LoVo (cell line): ENCODE data around the gene ADIPOR2.

Source experiments
- DNase-seq: peaks from one replicate; pipeline ENCODE4 v3.0.0-alpha.2; 2016; ENCODE audit warnings: low spot score

ADIPOR2 gene

GRCh38 chr12:1799882-1800400, 109.1 kb downstream of the ADIPOR2 start:
- no peak for DNase-seq

- DNase-seq, result no peak
Measured at GRCh38 chr12:1800401-1801302, 109.8 kb downstream of the ADIPOR2 start.

GRCh38 chr12:1801303-1801975, 110.6 kb downstream of the ADIPOR2 start:
- no peak for DNase-seq

- DNase-seq, result no peak
Measured at GRCh38 chr12:1803736-1804135, 112.9 kb downstream of the ADIPOR2 start.

- DNase-seq, result peak; percentile 67
Measured at GRCh38 chr12:1804545-1805332, 113.9 kb downstream of the ADIPOR2 start.

- no peak for DNase-seq
Measured at GRCh38 chr12:1805441-1806081, 114.7 kb downstream of the ADIPOR2 start.

- DNase-seq, result no peak
Measured at GRCh38 chr12:1806301-1807086, 115.6 kb downstream of the ADIPOR2 start.

- no peak for DNase-seq
Measured at GRCh38 chr12:1807087-1807860, 116.4 kb downstream of the ADIPOR2 start.

- DNase-seq, result no peak
Measured at GRCh38 chr12:1808036-1808797, 117.3 kb downstream of the ADIPOR2 start.

- no peak for DNase-seq
Measured at GRCh38 chr12:1808798-1809480, 118.1 kb downstream of the ADIPOR2 start.

GRCh38 chr12:1809591-1810190, 118.8 kb downstream of the ADIPOR2 start:
- DNase-seq, result no peak

GRCh38 chr12:1810201-1810930, 119.5 kb downstream of the ADIPOR2 start:
- DNase-seq, result no peak

GRCh38 chr12:1810931-1811280, 120.0 kb downstream of the ADIPOR2 start:
- DNase-seq, result no peak

- no peak for DNase-seq
Measured at GRCh38 chr12:1811281-1811947, 120.5 kb downstream of the ADIPOR2 start.

GRCh38 chr12:1811948-1812291, 121.0 kb downstream of the ADIPOR2 start:
- no peak for DNase-seq

GRCh38 chr12:1812650-1813302, 121.9 kb downstream of the ADIPOR2 start:
- no peak for DNase-seq

- no peak for DNase-seq
Measured at GRCh38 chr12:1814266-1814665, 123.4 kb downstream of the ADIPOR2 start.
